ENCODE data around the gene BCL2L11. TPM values are rescaled to one million over a fixed set of nuclear protein-coding genes. Genes with fewer than 3 reads are reported as not detected.

The BCL2L11 gene
- polyA plus RNA-seq, 1 experiment = 4.2 TPM

DNA sequence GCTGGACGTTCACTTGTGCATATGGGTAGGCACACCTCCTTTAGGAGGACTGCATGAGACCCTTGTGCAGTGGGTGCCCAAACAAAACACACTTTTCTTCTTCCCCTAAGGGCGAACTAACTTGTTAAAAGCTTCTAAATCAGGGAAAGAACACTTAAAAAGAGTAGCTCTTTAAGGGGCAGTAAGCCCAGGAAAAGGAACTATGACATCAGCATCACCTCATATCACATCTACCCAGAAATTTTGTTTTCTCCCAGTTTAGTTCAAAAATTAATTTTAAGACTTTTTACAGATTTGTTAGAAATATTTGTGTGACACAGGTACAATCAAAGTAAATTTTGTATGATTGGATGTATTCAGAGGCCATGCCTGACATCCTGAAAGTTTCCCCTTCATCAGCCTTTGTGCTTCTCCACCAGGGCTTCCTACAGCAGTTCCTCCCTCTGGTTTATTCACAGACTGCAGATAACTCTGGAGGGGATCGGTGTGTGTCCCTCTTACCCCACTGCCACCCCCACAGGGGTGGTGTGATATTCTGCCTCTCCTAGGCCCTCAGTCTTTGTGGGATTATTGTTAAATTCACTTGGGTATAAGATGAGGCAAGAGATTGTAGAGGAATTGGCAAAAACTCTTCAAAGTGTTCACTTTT, 27.6 kb downstream of the BCL2L11 start:
- no peak overlapping the region for H3K27ac ChIP-seq (ENCODE audit: low read depth, low read length)
- TF ChIP-seq, protein P1, sequence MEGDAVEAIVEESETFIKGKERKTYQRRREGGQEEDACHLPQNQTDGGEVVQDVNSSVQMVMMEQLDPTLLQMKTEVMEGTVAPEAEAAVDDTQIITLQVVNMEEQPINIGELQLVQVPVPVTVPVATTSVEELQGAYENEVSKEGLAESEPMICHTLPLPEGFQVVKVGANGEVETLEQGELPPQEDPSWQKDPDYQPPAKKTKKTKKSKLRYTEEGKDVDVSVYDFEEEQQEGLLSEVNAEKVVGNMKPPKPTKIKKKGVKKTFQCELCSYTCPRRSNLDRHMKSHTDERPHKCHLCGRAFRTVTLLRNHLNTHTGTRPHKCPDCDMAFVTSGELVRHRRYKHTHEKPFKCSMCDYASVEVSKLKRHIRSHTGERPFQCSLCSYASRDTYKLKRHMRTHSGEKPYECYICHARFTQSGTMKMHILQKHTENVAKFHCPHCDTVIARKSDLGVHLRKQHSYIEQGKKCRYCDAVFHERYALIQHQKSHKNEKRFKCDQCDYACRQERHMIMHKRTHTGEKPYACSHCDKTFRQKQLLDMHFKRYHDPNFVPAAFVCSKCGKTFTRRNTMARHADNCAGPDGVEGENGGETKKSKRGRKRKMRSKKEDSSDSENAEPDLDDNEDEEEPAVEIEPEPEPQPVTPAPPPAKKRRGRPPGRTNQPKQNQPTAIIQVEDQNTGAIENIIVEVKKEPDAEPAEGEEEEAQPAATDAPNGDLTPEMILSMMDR (IDR thresholded peaks at IDR 0.05; ENCODE audit: low read depth, low read length) = no peak
- H3K27me3 ChIP-seq (ENCODE audit: control insufficient read depth, insufficient read depth, low read length) = no peaks in the 10 kb centered on the region
- no peak for DNase-seq (ENCODE audit: low read depth, low spot score)
- no peak overlapping the region for H3K4me3 ChIP-seq (ENCODE audit: low read depth, low read length)
- H3K9me3 ChIP-seq (ENCODE audit: control insufficient read depth, insufficient read depth, low read length) = no peaks in the 10 kb centered on the region
- ChIA-PET POLR2A (no interaction called here), CTCF (no interaction called here)

- Histone ChIP-seq H3K4me3 (ENCODE audit: low read depth, low read length) (no peak overlapping the region), H3K9me3 (ENCODE audit: control insufficient read depth, insufficient read depth, low read length) (no peaks in the 10 kb centered on the region), H3K27me3 (ENCODE audit: control insufficient read depth, insufficient read depth, low read length) (no peaks in the 10 kb centered on the region), H3K27ac (ENCODE audit: low read depth, low read length) (no peak overlapping the region)
- ChIA-PET CTCF (no interaction called here), POLR2A (no interaction called here)
- DNase-seq (ENCODE audit: low read depth, low spot score) = no peak
- TF ChIP-seq, protein P1 (IDR thresholded peaks at IDR 0.05; ENCODE audit: low read depth, low read length) = no peak
Measured at GRCh38 chr2:111148925-111149324, 28.2 kb downstream of the BCL2L11 start.

GRCh38 chr2:111149882-111150455, 29.3 kb downstream of the BCL2L11 start:
- H3K4me3 ChIP-seq (ENCODE audit: low read depth, low read length) = no peak overlapping the region
- H3K27ac ChIP-seq (ENCODE audit: low read depth, low read length) = no peak overlapping the region
- POLR2A ChIA-PET = no interaction called here
- TF ChIP-seq, protein P1 (IDR thresholded peaks at IDR 0.05; ENCODE audit: low read depth, low read length) = no peak
- H3K27me3 ChIP-seq (ENCODE audit: control insufficient read depth, insufficient read depth, low read length) = no peaks in the 10 kb centered on the region
- DNase-seq (ENCODE audit: low read depth, low spot score) = no peak
- CTCF ChIA-PET = no interaction called here
- no peaks in the 10 kb centered on the region for H3K9me3 ChIP-seq (ENCODE audit: control insufficient read depth, insufficient read depth, low read length)

DNA sequence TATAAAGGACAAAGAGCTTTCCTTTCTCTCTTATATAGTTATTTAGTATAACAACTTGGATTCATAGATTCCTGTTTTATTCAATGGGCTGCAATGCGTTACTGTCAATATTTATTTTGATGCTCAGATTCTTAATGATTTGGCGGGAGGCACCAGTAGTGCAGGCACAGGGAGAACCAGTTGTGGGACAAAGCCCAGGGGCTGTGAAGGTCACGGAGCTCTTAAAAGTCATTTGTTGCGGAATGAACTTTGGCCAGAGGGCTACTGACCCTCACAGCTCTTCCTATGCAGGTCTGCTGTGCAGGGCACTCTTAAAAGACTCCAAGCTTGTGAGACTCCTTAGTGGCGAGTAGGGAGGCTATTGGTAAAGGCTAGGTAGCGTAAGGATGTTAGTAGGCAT, 34.0 kb downstream of the BCL2L11 start:
- CTCF ChIA-PET = no interaction called here
- Histone ChIP-seq H3K27me3 (ENCODE audit: control insufficient read depth, insufficient read depth, low read length) (no peaks in the 10 kb centered on the region), H3K27ac (ENCODE audit: low read depth, low read length) (no peak overlapping the region), H3K9me3 (ENCODE audit: control insufficient read depth, insufficient read depth, low read length) (no peaks in the 10 kb centered on the region), H3K4me3 (ENCODE audit: low read depth, low read length) (no peak overlapping the region)
- TF ChIP-seq, protein P1 (IDR thresholded peaks at IDR 0.05; ENCODE audit: low read depth, low read length) = no peak
- no peak for DNase-seq (ENCODE audit: low read depth, low spot score)
- POLR2A ChIA-PET = no interaction called here

- CTCF ChIA-PET = interaction anchor here (1.0 kb wide), 1 partner anchor 39 kb away, joined by 3 read pairs; no protein-coding TSS in a partner anchor
- DNase-seq (ENCODE audit: low read depth, low spot score) = no peak
Measured at GRCh38 chr2:111155610-111156009, 34.9 kb downstream of the BCL2L11 start.

More at GRCh38 chr2:111155610-111156009, 34.9 kb downstream of the BCL2L11 start:
- TF ChIP-seq, protein P1 (IDR thresholded peaks at IDR 0.05; ENCODE audit: low read depth, low read length) = no peak
- H3K9me3 ChIP-seq (ENCODE audit: control insufficient read depth, insufficient read depth, low read length) = no peaks in the 10 kb centered on the region
- H3K4me3 ChIP-seq (ENCODE audit: low read depth, low read length) = no peak overlapping the region
- no peak overlapping the region for H3K27ac ChIP-seq (ENCODE audit: low read depth, low read length)
- POLR2A ChIA-PET = no interaction called here
- H3K27me3 ChIP-seq (ENCODE audit: control insufficient read depth, insufficient read depth, low read length) = no peaks in the 10 kb centered on the region
